ENCODE measurements around the gene GSTO2.

The GSTO2 gene

GRCh38 chr10:104281694-104282093, 12.7 kb downstream of the GSTO2 start:
- no peak for DNase-seq

GRCh38 chr10:104284846-104285245, 15.9 kb downstream of the GSTO2 start:
- no peak for DNase-seq

- DNase-seq: no peak
Observed at GRCh38 chr10:104286939-104287338, 18.0 kb downstream of the GSTO2 start.

- DNase-seq: no peak
Observed at GRCh38 chr10:104288355-104288754, 19.4 kb downstream of the GSTO2 start.

- peak; percentile 77 to 91 (median 82) for DNase-seq
Observed at GRCh38 chr10:104291439-104291951, 22.5 kb downstream of the GSTO2 start.

GRCh38 chr10:104293011-104293410, 24.0 kb downstream of the GSTO2 start:
- no peak for DNase-seq

GRCh38 chr10:104293781-104294321, 24.9 kb downstream of the GSTO2 start:
- DNase-seq: no peak

- no peak for DNase-seq
Observed at GRCh38 chr10:104296687-104297436, 27.9 kb downstream of the GSTO2 start.

DNA sequence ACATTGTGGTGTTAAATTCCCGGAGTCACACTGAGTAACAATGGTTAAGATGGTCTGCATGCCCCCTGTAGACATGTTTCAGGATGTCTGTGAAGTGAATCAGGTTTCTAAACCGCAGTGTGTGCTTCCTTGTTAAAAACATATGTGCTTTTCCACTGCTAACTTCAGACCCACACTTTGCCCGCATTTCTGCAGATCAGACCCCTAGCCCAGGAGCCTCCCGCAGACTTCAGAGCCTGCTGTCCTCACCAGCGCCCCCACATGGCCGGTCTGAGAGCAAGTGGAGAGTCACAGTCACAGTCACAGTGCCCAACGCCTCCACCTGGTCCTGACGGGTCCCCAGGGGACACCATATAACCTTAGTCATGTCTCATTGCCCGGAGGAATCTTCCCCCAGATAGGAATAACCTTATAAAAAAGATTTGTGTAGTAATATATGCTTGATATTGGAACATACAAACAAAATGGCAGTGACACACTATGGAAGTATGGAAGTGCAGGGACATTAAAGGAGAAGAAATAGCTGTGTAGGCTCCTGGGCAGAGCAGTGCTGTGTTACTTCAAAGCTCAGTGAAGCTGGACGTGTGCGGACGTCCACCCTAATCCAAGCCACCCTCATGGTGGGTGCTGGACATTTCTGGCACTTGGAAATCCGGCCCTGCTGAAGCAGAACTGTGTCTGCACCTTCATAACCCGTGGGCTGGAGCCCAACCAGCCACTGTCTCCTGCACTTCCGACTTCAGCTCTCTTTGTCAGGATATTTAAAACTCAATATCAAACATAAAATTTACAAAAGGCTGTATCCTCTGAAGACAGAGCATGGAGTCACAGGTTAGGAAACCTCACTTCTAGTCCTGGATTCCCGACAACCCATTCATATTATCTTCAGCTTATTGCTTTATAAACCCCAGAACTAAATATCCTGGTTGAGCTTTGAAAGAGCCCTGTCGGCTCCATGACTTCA, 29.0 kb downstream of the GSTO2 start:
- peak in 1 of 6 experiments; percentile 22 for DNase-seq

DNA sequence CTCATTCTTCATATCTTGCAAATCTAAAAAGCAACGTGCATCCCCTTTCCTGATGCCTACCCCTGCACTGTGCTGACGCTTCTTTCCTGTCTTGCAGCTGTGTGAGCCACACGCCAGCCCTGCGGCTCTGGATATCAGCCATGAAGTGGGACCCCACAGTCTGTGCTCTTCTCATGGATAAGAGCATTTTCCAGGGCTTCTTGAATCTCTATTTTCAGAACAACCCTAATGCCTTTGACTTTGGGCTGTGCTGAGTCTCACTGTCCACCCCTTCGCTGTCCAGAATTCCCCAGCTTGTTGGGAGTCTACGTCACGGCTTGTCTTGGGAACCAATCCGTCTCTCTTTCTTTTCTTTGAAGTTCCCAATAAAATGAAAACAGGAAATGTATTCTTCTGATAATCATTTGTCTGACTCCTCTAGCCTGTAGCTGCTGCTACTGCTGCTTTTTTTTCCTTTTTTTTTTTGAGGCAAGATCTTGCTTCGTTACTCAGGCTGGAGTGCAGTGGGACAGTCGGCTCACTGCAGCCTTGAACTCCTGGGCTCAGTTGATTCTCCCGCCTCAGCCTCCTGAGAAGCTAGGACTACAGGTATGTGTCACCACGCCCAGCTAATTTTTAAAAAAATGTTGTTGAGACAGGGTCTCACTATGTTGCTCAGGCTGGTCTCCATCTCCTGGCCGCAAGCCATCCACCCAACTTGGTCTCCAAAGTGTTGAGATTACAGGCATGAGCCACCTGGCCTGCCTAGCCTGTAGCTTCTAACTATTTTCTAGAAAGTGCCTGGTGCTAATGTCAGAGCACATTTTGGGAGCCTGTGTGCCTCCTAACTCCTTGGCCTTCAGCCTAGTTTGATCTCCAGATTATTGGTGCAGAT, 30.3 kb downstream of the GSTO2 start:
- no peak for DNase-seq

DNA sequence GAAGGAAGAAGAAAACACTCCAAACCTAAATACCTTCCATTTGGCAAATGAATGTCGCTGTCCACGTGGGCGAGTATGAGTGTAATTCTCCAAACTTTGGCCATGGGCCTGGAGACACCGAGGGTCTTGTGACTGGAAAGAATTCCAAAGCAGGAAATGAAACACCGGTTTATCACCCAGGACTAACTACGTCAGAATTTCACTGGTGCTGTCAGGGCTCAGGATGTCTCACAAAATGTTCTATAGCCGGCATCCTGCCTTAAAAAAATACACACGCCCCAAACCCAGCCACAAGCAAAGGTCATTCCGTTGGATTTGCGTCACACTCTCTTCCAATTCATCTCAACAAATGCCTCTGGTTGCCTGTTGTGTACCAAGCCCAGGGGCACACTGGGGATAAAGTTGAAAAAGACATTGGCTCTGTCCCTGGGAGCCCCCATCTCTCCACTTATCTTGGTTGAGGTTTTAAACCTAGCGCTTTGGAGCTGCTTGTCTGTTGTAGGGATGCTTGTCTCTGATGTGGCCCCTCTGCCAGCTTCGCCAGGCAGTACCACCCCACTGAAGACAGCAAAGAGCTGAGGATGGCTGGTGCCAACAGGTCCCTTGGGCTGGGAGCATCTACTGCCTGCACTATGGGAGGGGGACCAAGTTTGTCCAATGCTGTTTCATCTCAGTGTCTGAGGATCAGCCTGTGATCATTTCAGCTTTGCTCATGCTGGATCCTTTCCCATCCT, 31.2 kb downstream of the GSTO2 start:
- DNase-seq: peak in 4 of 6 experiments; percentile 21 to 62 (median 60)

DNA sequence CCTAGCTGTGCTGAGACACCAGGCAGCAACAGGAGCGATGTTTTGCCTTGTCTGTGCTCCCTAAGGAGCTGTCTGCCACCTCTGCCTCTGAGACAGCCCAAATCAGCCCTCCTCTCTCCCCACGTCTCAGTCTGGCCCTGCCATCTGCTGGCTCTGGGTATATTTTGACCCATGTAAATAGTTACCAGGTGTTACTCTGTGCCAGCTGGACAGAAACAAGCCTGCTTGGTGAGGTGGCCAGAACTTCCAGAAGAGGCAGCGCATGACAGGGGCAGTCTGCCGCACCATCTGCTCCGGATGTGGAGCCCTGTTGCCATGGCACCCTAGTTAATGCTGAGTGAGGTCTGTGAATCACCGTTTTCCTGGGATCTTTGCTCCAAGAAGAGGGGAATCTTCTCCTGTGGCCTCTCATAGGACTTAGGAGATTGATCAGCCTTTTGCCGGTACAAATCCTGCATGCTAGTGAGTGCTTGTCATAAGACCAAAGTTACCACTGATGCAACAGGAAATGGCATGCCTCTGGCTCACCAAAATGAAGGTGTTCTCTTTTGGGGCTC, 31.8 kb downstream of the GSTO2 start:
- DNase-seq: peak in 3 of 6 experiments; percentile 5 to 48 (median 28)

DNA sequence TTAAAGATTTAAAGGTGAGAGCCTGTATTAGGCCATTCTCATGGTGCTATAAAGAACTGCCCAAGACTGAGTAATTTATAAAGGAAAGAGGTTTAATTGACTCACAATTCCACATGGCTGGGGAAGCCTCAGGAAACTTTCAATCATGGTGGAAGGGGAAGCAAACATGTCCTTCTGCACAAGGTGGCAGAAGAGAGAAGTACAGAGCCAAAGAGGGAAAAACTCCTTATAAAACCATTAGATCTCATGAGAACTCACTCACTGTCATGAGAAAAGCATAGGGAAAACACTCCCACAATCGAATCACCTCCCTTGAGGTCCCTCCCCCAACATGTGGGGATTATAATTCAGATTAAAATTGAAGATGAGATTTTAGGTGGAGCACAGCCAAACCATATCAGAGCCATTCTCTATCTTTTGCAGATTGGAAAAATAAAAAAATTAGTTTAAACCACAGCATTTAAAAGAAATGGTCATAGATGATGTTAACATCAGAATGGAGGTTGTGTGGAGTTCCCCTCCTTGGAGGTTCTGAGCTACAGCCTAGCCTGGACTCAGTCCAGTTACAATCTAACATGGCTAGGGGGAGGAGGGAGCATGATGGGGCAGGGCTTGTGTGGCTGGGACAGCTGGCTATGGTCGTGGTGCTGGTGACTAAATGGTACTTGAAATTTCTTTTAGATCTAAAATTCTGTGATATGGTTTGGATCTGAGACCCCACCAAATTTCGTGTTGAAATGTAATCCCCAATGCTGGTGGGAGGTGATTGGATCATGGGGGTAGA, 33.1 kb downstream of the GSTO2 start:
- no peak for DNase-seq

GRCh38 chr10:104303594-104304355, 34.8 kb downstream of the GSTO2 start:
- no peak for DNase-seq

DNA sequence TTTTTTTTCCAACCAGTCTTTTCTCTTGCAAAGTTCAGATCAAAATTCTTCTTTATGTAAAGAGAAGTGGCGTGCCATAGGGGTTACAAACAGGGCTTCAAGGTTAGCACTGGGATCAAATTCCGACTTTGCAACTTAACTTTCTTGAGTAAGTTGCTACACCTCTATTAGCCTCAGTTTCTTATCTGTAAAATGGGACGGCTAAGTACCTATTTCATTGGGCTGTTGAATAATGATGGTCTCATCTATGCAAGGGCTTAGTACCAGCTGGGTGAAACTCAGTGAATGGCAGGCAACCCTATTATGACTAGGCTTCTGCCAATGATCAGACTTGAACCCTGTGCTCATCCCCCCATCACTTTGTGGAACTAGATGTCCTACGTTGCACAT, 35.4 kb downstream of the GSTO2 start:
- no peak for DNase-seq

DNA sequence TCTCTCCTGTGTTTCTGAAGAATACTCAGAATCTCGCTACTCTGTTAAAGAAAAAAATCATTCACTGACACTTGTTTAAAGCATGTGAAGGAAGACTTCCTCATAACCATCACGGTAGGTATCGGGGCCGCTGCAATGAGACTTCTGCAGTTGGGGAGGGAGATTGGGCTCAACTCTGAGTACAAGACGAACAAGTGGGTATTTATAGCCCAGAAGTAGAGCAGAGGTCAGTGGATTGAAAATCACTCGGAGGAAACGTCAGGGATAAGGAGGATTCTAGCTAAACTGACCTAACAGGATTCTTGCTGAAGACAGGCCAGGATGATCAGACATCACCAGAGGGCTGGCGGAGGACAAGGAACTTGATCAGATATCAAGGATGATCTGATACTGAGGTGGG, 35.9 kb downstream of the GSTO2 start:
- DNase-seq: no peak

GRCh38 chr10:104306897-104307296, 37.9 kb downstream of the GSTO2 start:
- DNase-seq: no peak

- DNase-seq: no peak
Observed at GRCh38 chr10:104307576-104308438, 38.8 kb downstream of the GSTO2 start.
